Esophagus muscularis mucosa (tissue), 3 donors: ENCODE measurements around the gene UQCRC2.

Experiments used
- CTCF ChIP-seq, 3 experiments: fragments of 200-600 bp in 2 of 3; fragments of 450-650 bp in 1 of 3; sonication (generic) in 2 of 3; IDR thresholded peaks; one replicate each; pipeline ENCODE4 v1.5.1; 2017 to 2019; ENCODE audit warnings: antibody characterized with exemption in 3 of 3, mild to moderate bottlenecking in 2 of 3, moderate library complexity in 1 of 3
- POLR2A ChIP-seq: fragments of 450-650 bp; IDR thresholded peaks from one replicate; pipeline ENCODE4 v1.6.1; 2017; ENCODE audit warnings: antibody characterized with exemption, moderate library complexity, mild to moderate bottlenecking, low read depth

- TF ChIP-seq CTCF (IDR thresholded peaks at IDR 0.05) (no peak), POLR2A (no peak)
Measured at GRCh38 chr16:21946889-21947635, 6.1 kb upstream of the UQCRC2 start.
